Measurements from ENCODE around the gene UBN2.

DNA sequence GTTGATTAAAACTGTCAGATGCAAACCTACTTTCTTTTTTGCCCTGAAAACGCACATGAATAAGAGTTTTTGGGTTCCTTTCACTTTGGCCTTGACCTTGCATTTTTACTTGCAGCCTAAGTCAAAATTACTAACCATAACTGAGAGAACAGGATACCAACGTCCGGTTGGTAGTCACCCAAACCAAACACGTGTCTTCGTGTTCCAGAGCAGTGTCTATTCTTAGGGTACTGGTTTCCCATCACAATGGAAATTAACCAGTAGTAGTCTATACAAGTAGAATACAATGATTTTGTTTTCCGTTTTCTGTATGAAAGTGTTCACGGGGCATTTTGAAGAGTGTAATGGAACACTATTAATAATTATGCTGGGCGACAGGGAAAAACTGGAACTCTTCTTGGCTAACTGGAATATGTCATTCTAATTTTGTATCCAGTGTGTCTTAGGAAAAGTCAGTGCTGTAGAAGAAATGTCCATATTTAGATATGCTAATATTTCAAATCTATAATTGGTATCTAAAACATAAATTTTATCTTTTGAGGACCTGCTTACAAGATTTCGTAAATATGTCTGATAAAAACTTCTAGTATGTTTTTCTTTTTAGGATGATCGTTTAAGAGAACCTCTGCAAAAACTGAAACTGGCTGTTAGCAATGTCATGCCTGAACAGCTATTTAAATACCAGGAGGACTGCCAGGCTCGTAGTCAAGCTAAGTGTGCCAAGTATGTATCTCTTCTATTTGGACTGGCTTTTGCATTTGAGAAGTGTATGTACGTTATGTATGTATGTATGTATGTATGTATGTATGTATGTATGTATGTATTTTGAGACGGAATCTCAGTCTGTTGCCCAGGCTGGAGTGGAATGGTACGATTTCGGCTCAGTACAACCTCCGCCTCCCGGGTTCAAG is 40.9 kb downstream of the UBN2 start:
- TF ChIP-seq, protein P1, sequence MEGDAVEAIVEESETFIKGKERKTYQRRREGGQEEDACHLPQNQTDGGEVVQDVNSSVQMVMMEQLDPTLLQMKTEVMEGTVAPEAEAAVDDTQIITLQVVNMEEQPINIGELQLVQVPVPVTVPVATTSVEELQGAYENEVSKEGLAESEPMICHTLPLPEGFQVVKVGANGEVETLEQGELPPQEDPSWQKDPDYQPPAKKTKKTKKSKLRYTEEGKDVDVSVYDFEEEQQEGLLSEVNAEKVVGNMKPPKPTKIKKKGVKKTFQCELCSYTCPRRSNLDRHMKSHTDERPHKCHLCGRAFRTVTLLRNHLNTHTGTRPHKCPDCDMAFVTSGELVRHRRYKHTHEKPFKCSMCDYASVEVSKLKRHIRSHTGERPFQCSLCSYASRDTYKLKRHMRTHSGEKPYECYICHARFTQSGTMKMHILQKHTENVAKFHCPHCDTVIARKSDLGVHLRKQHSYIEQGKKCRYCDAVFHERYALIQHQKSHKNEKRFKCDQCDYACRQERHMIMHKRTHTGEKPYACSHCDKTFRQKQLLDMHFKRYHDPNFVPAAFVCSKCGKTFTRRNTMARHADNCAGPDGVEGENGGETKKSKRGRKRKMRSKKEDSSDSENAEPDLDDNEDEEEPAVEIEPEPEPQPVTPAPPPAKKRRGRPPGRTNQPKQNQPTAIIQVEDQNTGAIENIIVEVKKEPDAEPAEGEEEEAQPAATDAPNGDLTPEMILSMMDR (IDR thresholded peaks at IDR 0.05): no peak
- no peak for TF ChIP-seq POLR2A (IDR thresholded peaks at IDR 0.05)
